ENCODE data around the gene ZNF138.
"Not testable (repeated sequence)": the region's sequence is repeated elsewhere in the genome, so short reads cannot be mapped to it uniquely, and the experiment has no call there.

The ZNF138 gene

GRCh38 chr7:64794171-64794844, at the start of gene ZNF138:
TSS of gene ZNF138 (plus strand) at chr7:64794428. CDS start at chr7:64794569, 141 bp downstream.
- DNase-seq (ENCODE audit: low spot score), result peak; percentile 93

- no peak for DNase-seq (ENCODE audit: low spot score)
Observed at GRCh38 chr7:64744680-64745079, 49.5 kb upstream of the ZNF138 start.

GRCh38 chr7:64747802-64748201, 46.4 kb upstream of the ZNF138 start:
- no peak for DNase-seq (ENCODE audit: low spot score)

- no peak for DNase-seq (ENCODE audit: low spot score)
Observed at GRCh38 chr7:64753032-64753431, 41.2 kb upstream of the ZNF138 start.

- DNase-seq (ENCODE audit: low spot score), result no peak
Observed at GRCh38 chr7:64755865-64756264, 38.4 kb upstream of the ZNF138 start.

GRCh38 chr7:64758151-64758550, 36.1 kb upstream of the ZNF138 start:
- no peak for DNase-seq (ENCODE audit: low spot score)

- no peak for DNase-seq (ENCODE audit: low spot score)
Observed at GRCh38 chr7:64768824-64769223, 25.4 kb upstream of the ZNF138 start.

- no peak for DNase-seq (ENCODE audit: low spot score)
Observed at GRCh38 chr7:64774204-64774842, 19.9 kb upstream of the ZNF138 start.

- no peak for DNase-seq (ENCODE audit: low spot score)
Observed at GRCh38 chr7:64775289-64775688, 18.9 kb upstream of the ZNF138 start.

- not testable (repeated sequence) for DNase-seq (ENCODE audit: low spot score)
Observed at GRCh38 chr7:64784842-64785241, 9.4 kb upstream of the ZNF138 start.

GRCh38 chr7:64787295-64787694, 6.9 kb upstream of the ZNF138 start:
- DNase-seq (ENCODE audit: low spot score), result no peak

- not testable (repeated sequence) for DNase-seq (ENCODE audit: low spot score)
Observed at GRCh38 chr7:64789241-64789640, 5.0 kb upstream of the ZNF138 start.

- DNase-seq (ENCODE audit: low spot score), result no peak
Observed at GRCh38 chr7:64793106-64793755, 997 bp upstream of the ZNF138 start.

GRCh38 chr7:64795176-64795575, 948 bp downstream of the ZNF138 start:
- DNase-seq (ENCODE audit: low spot score), result no peak

- not testable (repeated sequence) for DNase-seq (ENCODE audit: low spot score)
Observed at GRCh38 chr7:64799169-64799568, 4.9 kb downstream of the ZNF138 start.

GRCh38 chr7:64802699-64803098, 8.5 kb downstream of the ZNF138 start:
- DNase-seq (ENCODE audit: low spot score), result no peak

- no peak for DNase-seq (ENCODE audit: low spot score)
Observed at GRCh38 chr7:64807731-64808365, 13.6 kb downstream of the ZNF138 start.

- DNase-seq (ENCODE audit: low spot score), result no peak
Observed at GRCh38 chr7:64811767-64812166, 17.5 kb downstream of the ZNF138 start.

GRCh38 chr7:64830926-64831325, 36.7 kb downstream of the ZNF138 start:
- no peak for DNase-seq (ENCODE audit: low spot score)

- no peak for DNase-seq (ENCODE audit: low spot score)
Observed at GRCh38 chr7:64832136-64832535, 37.9 kb downstream of the ZNF138 start.

- DNase-seq (ENCODE audit: low spot score), result no peak
Observed at GRCh38 chr7:64834989-64835388, 40.8 kb downstream of the ZNF138 start.

GRCh38 chr7:64835856-64836255, 41.6 kb downstream of the ZNF138 start:
- DNase-seq (ENCODE audit: low spot score), result not testable (repeated sequence)

GRCh38 chr7:64838051-64838450, 43.8 kb downstream of the ZNF138 start:
- DNase-seq (ENCODE audit: low spot score), result not testable (repeated sequence)
